ENCODE results near the gene GABRR3.
"Not testable (repeated sequence)": the region's sequence is repeated elsewhere in the genome, so short reads cannot be mapped to it uniquely, and the experiment has no call there.

Gene GABRR3

GRCh38 chr3:98021830-98022560 lies 13.1 kb downstream of the GABRR3 start:
- no peak for DNase-seq

- DNase-seq = no peak
Observed at GRCh38 chr3:98020412-98020811, 14.7 kb downstream of the GABRR3 start.

- DNase-seq = no peak
Observed at GRCh38 chr3:98018301-98018700, 16.8 kb downstream of the GABRR3 start.

- DNase-seq = no peak
Observed at GRCh38 chr3:98014268-98014585, 20.9 kb downstream of the GABRR3 start.

- DNase-seq = no peak
Observed at GRCh38 chr3:98013411-98014267, 21.5 kb downstream of the GABRR3 start.

GRCh38 chr3:98012979-98013378 lies 22.1 kb downstream of the GABRR3 start:
- DNase-seq = no peak

GRCh38 chr3:98010883-98011449 lies 24.1 kb downstream of the GABRR3 start:
- not testable (repeated sequence) for DNase-seq

GRCh38 chr3:98010194-98010882 lies 24.8 kb downstream of the GABRR3 start:
- DNase-seq = no peak

- DNase-seq = no peak
Observed at GRCh38 chr3:98008855-98009254, 26.3 kb downstream of the GABRR3 start.

GRCh38 chr3:98005438-98005837 lies 29.7 kb downstream of the GABRR3 start:
- DNase-seq = no peak

GRCh38 chr3:98004721-98005120 lies 30.4 kb downstream of the GABRR3 start:
- no peak for DNase-seq

GRCh38 chr3:98003306-98003969 lies 31.7 kb downstream of the GABRR3 start:
- DNase-seq = no peak

- DNase-seq = no peak
Observed at GRCh38 chr3:98002717-98003116, 32.4 kb downstream of the GABRR3 start.

GRCh38 chr3:97999994-98000393 lies 35.1 kb downstream of the GABRR3 start:
- DNase-seq = no peak

GRCh38 chr3:97999103-97999502 lies 36.0 kb downstream of the GABRR3 start:
- DNase-seq = no peak

GRCh38 chr3:97996988-97997387 lies 38.1 kb downstream of the GABRR3 start:
- no peak for DNase-seq

GRCh38 chr3:97994328-97994945 lies 40.7 kb downstream of the GABRR3 start:
- no peak for DNase-seq

- DNase-seq = no peak
Observed at GRCh38 chr3:97993526-97993925, 41.6 kb downstream of the GABRR3 start.

GRCh38 chr3:97992547-97993173 lies 42.5 kb downstream of the GABRR3 start:
- no peak for DNase-seq

GRCh38 chr3:97991293-97991682 lies 43.8 kb downstream of the GABRR3 start:
- DNase-seq = peak; percentile 4

- DNase-seq = no peak
Observed at GRCh38 chr3:97990624-97991292, 44.4 kb downstream of the GABRR3 start.
